ENCODE measurements around the gene SRRM5.
"Not testable (repeated sequence)": the region's sequence is repeated elsewhere in the genome, so short reads cannot be mapped to it uniquely, and the experiment has no call there.

DNA sequence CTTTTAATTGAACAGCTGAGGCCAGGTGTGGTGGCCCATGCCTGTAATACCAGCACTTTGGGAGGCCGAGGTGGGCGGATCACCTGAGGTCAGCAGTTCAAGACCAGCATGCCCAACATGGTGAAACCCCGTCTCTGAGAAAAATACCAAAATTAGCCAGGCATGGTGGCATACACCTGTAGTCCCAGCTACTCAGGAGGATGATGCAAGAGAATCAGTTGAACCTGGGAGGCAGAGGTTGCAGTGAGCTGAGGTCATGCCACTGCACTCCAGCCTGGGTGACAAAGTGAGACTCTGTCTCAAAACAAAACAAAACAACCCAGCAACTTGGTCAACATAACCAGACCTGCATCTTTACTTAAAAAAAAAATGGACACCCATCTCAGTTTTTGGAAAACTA, 24.9 kb upstream of the SRRM5 start:
- TF ChIP-seq CTCF (IDR thresholded peaks at IDR 0.05; ENCODE audit: insufficient read depth, low read length, poor library complexity, severe bottlenecking); EZH2phosphoT487 (conservative IDR thresholded peaks at IDR 0.05; ENCODE audit: low read length): not testable (repeated sequence)

Data from SU-DHL-6 (cell line).